Keratinocyte (primary cell): ENCODE measurements around the gene ACBD7.

Experiments
- EZH2 ChIP-seq: IDR thresholded peaks from one replicate; pipeline ENCODE4 v1.6.1; 2012; ENCODE audit warnings: inconsistent platforms, mild to moderate bottlenecking, low read length, moderate library complexity
- TF ChIP-seq, protein P1 (sequence below), 3 experiments: IDR thresholded peaks in 1 of 3; conservative IDR thresholded peaks in 1 of 3; optimal IDR thresholded peaks in 1 of 3; 2 replicates in 2 of 3; 3 replicates in 1 of 3; pipeline versions ENCODE3 to v1.5.1; 2011; ENCODE audit warnings: low read length in 3 of 3, mild to moderate bottlenecking in 3 of 3, moderate library complexity in 2 of 3, control low read depth in 1 of 3, inconsistent platforms in 1 of 3; ENCODE audit not compliant: insufficient read depth in 2 of 3; ENCODE audit errors: extremely low read depth in 1 of 3

DNA sequence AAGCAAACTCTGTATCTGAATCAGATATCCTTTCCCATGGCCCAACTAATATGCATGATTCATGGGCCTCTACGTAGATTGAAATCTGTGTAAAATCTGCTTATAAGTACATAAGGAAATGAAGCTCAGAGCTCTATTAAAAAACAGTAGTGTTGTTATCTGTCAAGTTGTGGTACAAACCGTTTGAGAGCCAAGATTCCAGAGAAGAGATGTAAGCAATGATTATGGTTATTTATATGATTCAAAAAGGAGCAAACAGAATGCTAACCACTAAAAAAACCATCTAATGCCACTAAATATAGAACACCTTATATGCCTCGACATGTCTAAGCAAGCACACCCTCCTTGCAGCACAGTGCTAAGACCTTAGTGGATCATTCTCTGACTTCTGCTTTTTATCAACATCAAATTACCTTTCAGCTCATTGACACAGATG, 35.2 kb upstream of the ACBD7 start:
- TF ChIP-seq, protein P1, sequence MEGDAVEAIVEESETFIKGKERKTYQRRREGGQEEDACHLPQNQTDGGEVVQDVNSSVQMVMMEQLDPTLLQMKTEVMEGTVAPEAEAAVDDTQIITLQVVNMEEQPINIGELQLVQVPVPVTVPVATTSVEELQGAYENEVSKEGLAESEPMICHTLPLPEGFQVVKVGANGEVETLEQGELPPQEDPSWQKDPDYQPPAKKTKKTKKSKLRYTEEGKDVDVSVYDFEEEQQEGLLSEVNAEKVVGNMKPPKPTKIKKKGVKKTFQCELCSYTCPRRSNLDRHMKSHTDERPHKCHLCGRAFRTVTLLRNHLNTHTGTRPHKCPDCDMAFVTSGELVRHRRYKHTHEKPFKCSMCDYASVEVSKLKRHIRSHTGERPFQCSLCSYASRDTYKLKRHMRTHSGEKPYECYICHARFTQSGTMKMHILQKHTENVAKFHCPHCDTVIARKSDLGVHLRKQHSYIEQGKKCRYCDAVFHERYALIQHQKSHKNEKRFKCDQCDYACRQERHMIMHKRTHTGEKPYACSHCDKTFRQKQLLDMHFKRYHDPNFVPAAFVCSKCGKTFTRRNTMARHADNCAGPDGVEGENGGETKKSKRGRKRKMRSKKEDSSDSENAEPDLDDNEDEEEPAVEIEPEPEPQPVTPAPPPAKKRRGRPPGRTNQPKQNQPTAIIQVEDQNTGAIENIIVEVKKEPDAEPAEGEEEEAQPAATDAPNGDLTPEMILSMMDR (optimal IDR thresholded peaks at IDR 0.05 in 1 of 3, IDR thresholded peaks at IDR 0.05 in 1 of 3, conservative IDR thresholded peaks at IDR 0.05 in 1 of 3; ENCODE audit: extremely low read depth in 1 of 3, insufficient read depth in 2 of 3, low read length in 3 of 3), result no peak
- no peak for TF ChIP-seq EZH2
